ENCODE results near the gene INSIG2. TPM values are rescaled to one million over a fixed set of nuclear protein-coding genes. Genes with fewer than 3 reads are reported as not detected.

Gene INSIG2
- total and polyA plus RNA-seq, 2 of the 8 experiments (the other 6 are each of a cell fraction or from before 2014, with no cell fraction given) = 7.0 to 11.2 TPM

- no peak for DNase-seq (ENCODE audit: low read depth in 1 of 2, low spot score in 2 of 2)
- Histone ChIP-seq H3K79me2 (ENCODE audit: control insufficient read depth in 1 of 2, insufficient read depth in 2 of 2, low read length in 2 of 2) (no peaks in the 10 kb centered on the region), H4K91ac (replicated peaks; ENCODE audit: insufficient read length, low read length) (no peak overlapping the region), H3K4me2 (ENCODE audit: insufficient read depth in 1 of 2, low read depth in 2 of 2, low read length in 2 of 2) (no peak overlapping the region), H3K4me1 (replicated peaks in 1 of 4; ENCODE audit: control insufficient read depth in 3 of 4, insufficient read depth in 4 of 4, low read length in 3 of 4) (no peaks in the 10 kb centered on the region), H3K18ac (ENCODE audit: extremely low read depth, low read length) (no peak overlapping the region), H2BK120ac (replicated peaks; ENCODE audit: low read depth, low read length) (no peak overlapping the region), H3K23me2 (ENCODE audit: low read depth, low read length) (no peaks in the 10 kb centered on the region), H3K9ac (replicated peaks in 1 of 4; ENCODE audit: extremely low read depth in 1 of 4, low read depth in 3 of 4, low read length in 3 of 4) (no peak overlapping the region), H3K56ac (replicated peaks; ENCODE audit: insufficient read length, low read depth, low read length) (no peak overlapping the region), H2BK12ac (ENCODE audit: low read depth, low read length) (no peak overlapping the region), H2BK15ac (ENCODE audit: low read length) (no peak overlapping the region), H2AK5ac (ENCODE audit: low read depth, low read length) (no peak overlapping the region), H3K4ac (replicated peaks; ENCODE audit: insufficient read length, low read depth, low read length) (no peak overlapping the region), H3K14ac (ENCODE audit: insufficient read length) (no peak overlapping the region), H3K27ac (ENCODE audit: low read depth, low read length) (no peak overlapping the region), H4K20me1 (replicated peaks in 1 of 2; ENCODE audit: control insufficient read depth in 1 of 2, insufficient read depth in 2 of 2, low read length in 2 of 2) (no peaks in the 10 kb centered on the region), H3K9me3 (ENCODE audit: insufficient read depth in 2 of 2, low read depth in 1 of 2, low read length in 1 of 2) (no peaks in the 10 kb centered on the region), H3K27me3 (replicated peaks in 1 of 4; ENCODE audit: control insufficient read depth in 3 of 4, extremely low read depth in 1 of 4, insufficient read depth in 3 of 4, low read length in 3 of 4) (no peaks in the 10 kb centered on the region), H2BK5ac (ENCODE audit: low read depth, low read length) (no peak overlapping the region), H3K79me1 (ENCODE audit: low read depth, low read length) (no peaks in the 10 kb centered on the region), H3K4me3 (ENCODE audit: extremely low read depth in 1 of 4, insufficient read depth in 2 of 4, low read depth in 3 of 4, low read length in 4 of 4) (no peak overlapping the region), H2BK20ac (ENCODE audit: low read length) (no peak overlapping the region), H4K8ac (ENCODE audit: extremely low read depth, insufficient read depth, low read length) (no peak overlapping the region), H2AFZ (ENCODE audit: low read length) (no peak overlapping the region), H3K36me3 (ENCODE audit: control insufficient read depth in 2 of 4, insufficient read depth in 4 of 4, low read length in 3 of 4) (no peaks in the 10 kb centered on the region), H4K5ac (ENCODE audit: insufficient read length, low read depth, low read length) (no peak overlapping the region), H3K23ac (ENCODE audit: insufficient read length) (no peak overlapping the region)
- FAIRE-seq = no peak
- TF ChIP-seq SUZ12 (IDR thresholded peaks at IDR 0.05; ENCODE audit: low read length) (no peak), RBBP5 (IDR thresholded peaks at IDR 0.05; ENCODE audit: borderline replicate concordance, low read depth, low read length) (no peak), ASH2L (IDR thresholded peaks at IDR 0.05; ENCODE audit: low read length) (no peak), MAX (IDR thresholded peaks at IDR 0.05) (no peak), CTBP2 (IDR thresholded peaks at IDR 0.05; ENCODE audit: borderline replicate concordance, insufficient read depth, insufficient read length, low read length) (no peak)
- 89% methylated on average over 4 of the region's 4 CpGs; no CpG with 5 or more reads in 1 of the 2 experiments for WGBS, 2 experiments (ENCODE audit: extremely low coverage in 1 of 2, insufficient coverage in 1 of 2, insufficient read length in 1 of 2, insufficient replicate concordance in 2 of 2, low coverage in 1 of 2, low lambda C conversion rate in 2 of 2, missing lambda C conversion rate in 1 of 2)
- CTCF ChIA-PET (ENCODE audit: partially characterized antibody) = interaction anchor here (0.9 to 1.1 kb wide), 2 partner anchors 82 to 117 kb away, joined by 3 read pairs; no protein-coding TSS in a partner anchor
- POLR2A ChIA-PET (ENCODE audit: partially characterized antibody) = no interaction called here
Observed at GRCh38 chr2:118120401-118120780, 32.1 kb downstream of the INSIG2 start.
